Endothelial cell of umbilical vein (primary cell): Measurements from ENCODE around the gene SELP. TPM values are rescaled to one million over a fixed set of nuclear protein-coding genes. Genes with fewer than 3 reads are reported as not detected.

Experiments
- BruUV-seq: library from RNA; stranded (reverse); fragments of 400-500 nt; replicated peaks from 2 replicates; lab custom pipeline; 2021; lab: Mats Ljungman, UMichigan
- CTCF ChIA-PET: fragments of 300-600, 350-600 bp; sonication (Branson Sonifier 250); formaldehyde crosslinking; loops from one replicate; lab custom pipeline; 2021; ENCODE audit warnings: antibody characterized with exemption, inconsistent platforms; lab: Charles Lee
- POLR2A ChIA-PET: fragments of 300-600, 350-600 bp; sonication (Branson Sonifier 250); formaldehyde crosslinking; loops from one replicate; lab custom pipeline; 2021; ENCODE audit warnings: antibody characterized with exemption, inconsistent platforms; lab: Charles Lee
- DNase-seq: peaks from one replicate; pipeline ENCODE4 v3.0.0-alpha.2; 2011; ENCODE audit warnings: low read depth, low spot score
- FAIRE-seq: peaks from 2 replicates; lab custom pipeline; 2011; peaks lifted over from hg19 to GRCh38; lab: Jason Lieb, UNC
- H2AFZ ChIP-seq: 2 replicates; pipeline ENCODE4 v1.6.0; 2012; ENCODE audit warnings: low read depth, low read length, control low read depth, inconsistent platforms
- H3K27ac ChIP-seq: 2 replicates; pipeline ENCODE4 v1.5.1; 2011; ENCODE audit warnings: low read depth, mild to moderate bottlenecking, control low read depth, low read length, moderate library complexity; ENCODE audit not compliant: insufficient read depth
- H3K27me3 ChIP-seq, 2 experiments: 2 replicates each; pipeline versions ENCODE4 v1.6.0 to v1.6.1; 2011; ENCODE audit warnings: low read length in 2 of 2, mixed read lengths in 1 of 2; ENCODE audit not compliant: control insufficient read depth in 2 of 2, insufficient read depth in 2 of 2
- H3K36me3 ChIP-seq, 2 experiments: 2 replicates in 1 of 2; 3 replicates in 1 of 2; pipeline ENCODE4 v1.5.1; 2011; ENCODE audit warnings: low read length in 2 of 2, mild to moderate bottlenecking in 1 of 2, moderate library complexity in 1 of 2; ENCODE audit not compliant: control insufficient read depth in 2 of 2, insufficient read depth in 2 of 2; ENCODE audit errors: extremely low read depth in 1 of 2
- H3K4me1 ChIP-seq: 3 replicates; pipeline ENCODE4 v1.5.1; 2011; ENCODE audit warnings: mild to moderate bottlenecking, low read length; ENCODE audit not compliant: control insufficient read depth, insufficient read depth; ENCODE audit errors: extremely low read depth
- H3K4me2 ChIP-seq: 2 replicates; pipeline ENCODE4 v1.6.1; 2011; ENCODE audit warnings: low read length, control low read depth, mixed read lengths; ENCODE audit not compliant: insufficient read depth
- H3K4me3 ChIP-seq, 3 experiments: fragments of 200-600 bp in 1 of 3; sonication (generic), shearing (Covaris generic) in 1 of 3; replicated peaks in 1 of 3; 2 replicates each; pipeline ENCODE4 v1.5.1; 2011 to 2016; ENCODE audit warnings: control low read depth in 3 of 3, low read length in 3 of 3, mild to moderate bottlenecking in 2 of 3, inconsistent platforms in 1 of 3, low read depth in 1 of 3, moderate library complexity in 1 of 3; ENCODE audit not compliant: insufficient read depth in 1 of 3
- H3K79me2 ChIP-seq: 2 replicates; pipeline ENCODE4 v1.6.0; 2012; ENCODE audit warnings: low read length, inconsistent platforms; ENCODE audit not compliant: control insufficient read depth, insufficient read depth
- H3K9ac ChIP-seq: replicated peaks from 2 replicates; pipeline ENCODE3; 2011; ENCODE audit warnings: low read length, control low read depth; ENCODE audit not compliant: insufficient read depth; ENCODE audit errors: extremely low read depth
- H3K9me1 ChIP-seq: replicated peaks from 3 replicates; pipeline ENCODE4 v1.6.0; 2011; ENCODE audit warnings: mild to moderate bottlenecking, low read length; ENCODE audit not compliant: control insufficient read depth, insufficient read depth; ENCODE audit errors: extremely low read depth
- H3K9me3 ChIP-seq: replicated peaks from 2 replicates; pipeline ENCODE4 v1.5.1; 2012; ENCODE audit warnings: low read length, inconsistent platforms; ENCODE audit not compliant: control insufficient read depth, insufficient read depth
- H4K20me1 ChIP-seq: replicated peaks from 2 replicates; pipeline ENCODE3; 2011; ENCODE audit warnings: mild to moderate bottlenecking, low read length; ENCODE audit not compliant: control insufficient read depth, insufficient read depth; ENCODE audit errors: extremely low read depth
- EZH2 ChIP-seq: IDR thresholded peaks from 2 replicates; pipeline ENCODE4 v1.6.1; 2012; ENCODE audit warnings: borderline replicate concordance, low read depth, mild to moderate bottlenecking, moderate library complexity, low read length, inconsistent platforms; ENCODE audit not compliant: severe bottlenecking
- FOS ChIP-seq: IDR thresholded peaks from 2 replicates; pipeline ENCODE4 v1.6.1; 2011; ENCODE audit warnings: mild to moderate bottlenecking, low read length, moderate library complexity, borderline replicate concordance; ENCODE audit not compliant: insufficient read depth
- GATA2 ChIP-seq: IDR thresholded peaks from 2 replicates; pipeline ENCODE4 v1.7.0; 2011; ENCODE audit warnings: low read depth, mild to moderate bottlenecking, moderate library complexity, mixed read lengths, low read length; ENCODE audit not compliant: insufficient read length, insufficient read depth
- JUN ChIP-seq: IDR thresholded peaks from 2 replicates; pipeline ENCODE4 v1.6.1; 2011; ENCODE audit warnings: borderline replicate concordance, low read depth; ENCODE audit not compliant: insufficient read length, insufficient read depth
- MYC ChIP-seq: IDR thresholded peaks from one replicate; pipeline ENCODE4 v1.6.1; 2011; ENCODE audit warnings: mild to moderate bottlenecking, low read depth, low read length
- POLR2A ChIP-seq: IDR thresholded peaks from 2 replicates; pipeline ENCODE4 v1.6.1; 2012; ENCODE audit warnings: low read depth, mild to moderate bottlenecking, control low read depth, low read length
- POLR2AphosphoS5 ChIP-seq: IDR thresholded peaks from 2 replicates; pipeline ENCODE4 v1.6.1; 2012; ENCODE audit warnings: low read depth, mild to moderate bottlenecking, control low read depth, low read length, moderate library complexity; ENCODE audit not compliant: insufficient read depth
- dilution Hi-C: fragments of 300-500 bp; cut with MboI; formaldehyde crosslinking; loops from one replicate; pipeline ENCODE4 v1.15.0; 2019; ENCODE audit warnings: low sequenced_read_pairs; ENCODE audit not compliant: extremely low pct_ligation_motif_present
- intact Hi-C: fragments of 100-400 bp; cut with micrococcal nuclease; formaldehyde crosslinking; loops from one replicate; pipeline ENCODE4 v1.10.0; 2022
- polyA plus RNA-seq, 4 experiments: library from polyadenylated mRNA; depleted of rRNA in 3 of 4; stranded (reverse) in 3 of 4; unstranded in 1 of 4; fragments of >200 nt; gene quantifications; 2 replicates each; pipeline versions ENCODE4 v1.2.1 to v1.2.3, GENCODE V29; 2011 to 2012; ENCODE audit warnings: missing spikeins in 1 of 4
- total RNA-seq: library from RNA; stranded (reverse); gene quantifications from 2 replicates; pipeline ENCODE4 v1.2.3, GENCODE V29; 2021
- TF ChIP-seq, protein P1 (sequence below): IDR thresholded peaks from 2 replicates; pipeline ENCODE4 v1.6.1; 2011; ENCODE audit not compliant: insufficient read depth, insufficient read length
- TF ChIP-seq, protein P2 (sequence below), 2 donors: IDR thresholded peaks; 1 replicate in 1 of 2; 2 replicates in 1 of 2; pipeline ENCODE4 v1.5.1; 2011; ENCODE audit warnings: low read length in 2 of 2, mild to moderate bottlenecking in 2 of 2, moderate library complexity in 2 of 2, control low read depth in 1 of 2, inconsistent platforms in 1 of 2, low read depth in 1 of 2; ENCODE audit not compliant: insufficient read depth in 1 of 2; ENCODE audit errors: extremely low read depth in 1 of 2

Gene SELP
- total and polyA plus RNA-seq, 2 donors (not counting 3 experiments of a cell fraction or from before 2014, with no cell fraction given), result 1.3 to 1.6 TPM

DNA sequence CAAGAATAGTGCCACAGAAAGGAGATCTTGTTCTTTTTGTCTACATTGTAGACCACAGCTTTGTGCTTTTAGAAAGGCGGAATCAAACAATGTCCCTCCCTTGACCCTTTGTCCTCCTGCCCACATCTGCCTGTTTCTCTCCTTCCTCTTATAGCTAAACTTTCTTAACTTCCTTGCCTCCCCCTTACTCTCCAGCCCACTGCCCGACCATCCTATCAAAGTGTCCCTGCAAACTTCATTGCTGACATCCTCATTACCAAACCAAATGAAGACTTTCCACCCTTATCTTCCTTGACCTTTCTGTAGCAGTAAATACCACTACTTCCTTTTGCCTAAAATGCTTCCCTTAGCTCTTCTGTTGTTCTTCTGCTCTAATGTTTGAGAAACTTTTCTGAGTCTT, 5.0 kb downstream of the SELP start:
- dilution Hi-C loops (no loop called here), intact Hi-C loops (no loop called here)
- H2AFZ ChIP-seq, result peak overlapping the region; percentile 52
- H3K4me2 ChIP-seq, result no peak overlapping the region
- ChIA-PET CTCF (interaction anchor here (1.2 to 1.5 kb wide), 2 partner anchors 23 to 87 kb away, joined by 3 to 5 read pairs; no protein-coding TSS in a partner anchor), POLR2A (no interaction called here)
- no peaks in the 10 kb centered on the region for H3K36me3 ChIP-seq
- no peak overlapping the region for H3K9ac ChIP-seq
- DNase-seq, result no peak
- H3K79me2 ChIP-seq, result no peaks in the 10 kb centered on the region
- no peak overlapping the region for H3K4me3 ChIP-seq
- no peaks in the 10 kb centered on the region for H3K27me3 ChIP-seq
- no peaks in the 10 kb centered on the region for H3K9me3 ChIP-seq
- FAIRE-seq, result peak; percentile 40
- TF ChIP-seq GATA2 (no peak), POLR2A (no peak), JUN (no peak), EZH2 (no peak), POLR2AphosphoS5 (no peak), FOS (no peak), MYC (no peak)
- TF ChIP-seq, protein P1, sequence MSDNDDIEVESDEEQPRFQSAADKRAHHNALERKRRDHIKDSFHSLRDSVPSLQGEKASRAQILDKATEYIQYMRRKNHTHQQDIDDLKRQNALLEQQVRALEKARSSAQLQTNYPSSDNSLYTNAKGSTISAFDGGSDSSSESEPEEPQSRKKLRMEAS, result no peak
- TF ChIP-seq, protein P2, sequence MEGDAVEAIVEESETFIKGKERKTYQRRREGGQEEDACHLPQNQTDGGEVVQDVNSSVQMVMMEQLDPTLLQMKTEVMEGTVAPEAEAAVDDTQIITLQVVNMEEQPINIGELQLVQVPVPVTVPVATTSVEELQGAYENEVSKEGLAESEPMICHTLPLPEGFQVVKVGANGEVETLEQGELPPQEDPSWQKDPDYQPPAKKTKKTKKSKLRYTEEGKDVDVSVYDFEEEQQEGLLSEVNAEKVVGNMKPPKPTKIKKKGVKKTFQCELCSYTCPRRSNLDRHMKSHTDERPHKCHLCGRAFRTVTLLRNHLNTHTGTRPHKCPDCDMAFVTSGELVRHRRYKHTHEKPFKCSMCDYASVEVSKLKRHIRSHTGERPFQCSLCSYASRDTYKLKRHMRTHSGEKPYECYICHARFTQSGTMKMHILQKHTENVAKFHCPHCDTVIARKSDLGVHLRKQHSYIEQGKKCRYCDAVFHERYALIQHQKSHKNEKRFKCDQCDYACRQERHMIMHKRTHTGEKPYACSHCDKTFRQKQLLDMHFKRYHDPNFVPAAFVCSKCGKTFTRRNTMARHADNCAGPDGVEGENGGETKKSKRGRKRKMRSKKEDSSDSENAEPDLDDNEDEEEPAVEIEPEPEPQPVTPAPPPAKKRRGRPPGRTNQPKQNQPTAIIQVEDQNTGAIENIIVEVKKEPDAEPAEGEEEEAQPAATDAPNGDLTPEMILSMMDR (IDR thresholded peaks at IDR 0.05; ENCODE audit: extremely low read depth in 1 of 2, insufficient read depth in 1 of 2, low read depth in 1 of 2, low read length in 2 of 2), result no peak
- peaks cover 23% of the 10 kb centered on the region for H3K4me1 ChIP-seq
- no TSS peak for BruUV-seq
- no peaks in the 10 kb centered on the region for H3K9me1 ChIP-seq
- H3K27ac ChIP-seq, result no peak overlapping the region
- no peaks in the 10 kb centered on the region for H4K20me1 ChIP-seq
